Activated CD4-positive, CD25-positive, alpha-beta regulatory T cell treated with anti-CD3 and anti-CD28 coated beads, Interleukin-2, amount 50 U/mL, for 72 hours (primary cell): ENCODE measurements around the gene LRG1.
"Not testable (repeated sequence)": the region's sequence is repeated elsewhere in the genome, so short reads cannot be mapped to it uniquely, and the experiment has no call there.

Experiments used
- DNase-seq: peaks from one replicate; pipeline ENCODE4 v3.0.0; 2021

LRG1 gene

GRCh38 chr19:4550018-4550417, 10.2 kb upstream of the LRG1 start:
- no peak for DNase-seq

- DNase-seq: no peak
Measured at GRCh38 chr19:4548238-4548584, 8.4 kb upstream of the LRG1 start.

GRCh38 chr19:4547303-4548237, 7.7 kb upstream of the LRG1 start:
- DNase-seq: no peak

DNA sequence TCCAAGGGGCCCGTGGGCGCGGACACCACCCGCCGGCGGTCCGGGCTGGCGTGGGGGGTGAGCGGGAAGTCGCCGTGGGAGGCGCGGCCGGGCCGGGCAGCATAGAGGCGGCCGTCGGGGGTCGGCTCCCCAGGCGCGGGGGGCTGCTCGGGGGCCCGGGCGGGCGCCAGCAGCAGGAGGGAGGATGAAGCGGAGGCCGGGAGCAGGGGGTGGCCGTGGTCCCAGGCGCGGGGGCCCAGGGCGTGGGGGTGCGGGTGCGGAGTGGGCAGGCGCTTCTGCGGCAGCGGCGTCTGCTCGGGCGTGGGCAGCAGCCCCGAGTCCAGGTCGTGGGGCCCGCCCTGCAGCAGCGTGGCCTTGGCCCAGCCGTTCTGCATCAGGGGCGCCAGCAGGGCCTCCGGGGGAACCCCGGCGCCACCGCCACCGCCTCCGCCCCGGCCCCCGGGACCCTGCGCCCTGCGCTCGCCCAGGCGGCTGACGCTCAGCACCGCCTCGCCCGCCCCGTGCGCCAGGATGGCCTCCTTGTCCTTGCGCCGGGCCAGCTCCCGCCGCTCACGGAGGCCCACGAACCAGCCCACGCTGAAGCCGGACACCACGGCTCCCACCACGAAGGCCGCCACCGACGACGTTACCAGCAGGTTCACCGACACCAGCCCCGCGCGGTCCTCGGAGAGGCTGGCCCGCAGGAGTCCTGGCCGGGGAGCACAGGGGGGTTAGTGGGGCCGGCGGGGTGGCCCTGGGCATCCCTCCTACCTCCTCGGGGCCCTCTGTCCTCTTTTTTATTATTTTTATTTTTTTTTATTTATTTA, 4.2 kb upstream of the LRG1 start:
- no peak for DNase-seq

- no peak for DNase-seq
Measured at GRCh38 chr19:4542896-4543841, 3.3 kb upstream of the LRG1 start.

DNA sequence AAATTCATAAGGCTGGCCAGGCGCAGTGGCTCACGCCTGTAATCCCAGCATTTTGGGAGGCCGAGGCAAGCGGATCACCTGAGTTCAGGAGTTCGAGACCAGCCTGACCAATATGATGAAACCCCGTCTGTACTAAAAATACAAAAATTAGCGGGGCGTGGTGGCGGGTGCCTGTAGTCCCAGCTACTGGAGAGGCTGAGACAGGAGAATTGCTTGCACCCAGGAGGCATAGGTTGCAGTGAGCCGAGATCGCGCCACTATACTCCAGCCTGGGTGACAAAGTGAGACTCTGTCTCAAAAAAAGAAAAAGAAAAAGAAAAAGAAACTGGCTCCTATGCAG, 1.9 kb upstream of the LRG1 start:
- DNase-seq: not testable (repeated sequence)

DNA sequence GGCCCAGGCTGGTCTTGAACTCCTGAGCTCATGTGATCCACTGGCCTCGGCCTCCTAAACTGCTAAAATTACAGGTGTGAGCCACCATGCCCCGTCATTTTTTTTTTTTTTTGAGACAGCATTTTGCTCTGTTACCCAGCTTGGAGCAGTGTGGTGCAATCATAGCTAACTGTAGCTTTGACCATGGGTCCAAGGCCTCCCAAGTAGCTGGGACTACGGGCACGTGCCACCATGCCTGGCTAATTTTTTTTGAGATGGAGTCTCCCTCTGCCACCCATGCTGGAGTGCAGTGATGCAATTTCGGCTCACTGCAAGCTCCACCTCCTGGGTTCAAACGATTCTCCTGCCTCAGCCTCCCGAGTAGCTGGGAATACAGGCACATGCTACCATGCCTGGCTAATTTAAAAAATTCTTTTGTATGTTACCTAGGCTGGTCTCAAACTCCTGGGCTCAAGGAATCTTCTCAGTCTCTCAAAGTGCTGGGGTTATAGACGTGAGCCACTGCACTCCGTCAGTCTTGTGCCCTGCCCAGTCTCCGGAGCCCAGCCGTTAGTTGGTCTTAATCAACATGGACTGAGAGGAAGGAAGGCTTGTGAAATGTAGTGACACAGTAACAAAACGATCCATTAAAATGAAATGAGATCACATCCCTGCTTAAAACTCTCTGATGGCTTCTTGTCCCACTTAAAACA, 1.4 kb upstream of the LRG1 start:
- DNase-seq: no peak

- DNase-seq: no peak
Measured at GRCh38 chr19:4539169-4539692, 605 bp downstream of the LRG1 start.

- no peak for DNase-seq
Measured at GRCh38 chr19:4538601-4538954, 1.3 kb downstream of the LRG1 start.

DNA sequence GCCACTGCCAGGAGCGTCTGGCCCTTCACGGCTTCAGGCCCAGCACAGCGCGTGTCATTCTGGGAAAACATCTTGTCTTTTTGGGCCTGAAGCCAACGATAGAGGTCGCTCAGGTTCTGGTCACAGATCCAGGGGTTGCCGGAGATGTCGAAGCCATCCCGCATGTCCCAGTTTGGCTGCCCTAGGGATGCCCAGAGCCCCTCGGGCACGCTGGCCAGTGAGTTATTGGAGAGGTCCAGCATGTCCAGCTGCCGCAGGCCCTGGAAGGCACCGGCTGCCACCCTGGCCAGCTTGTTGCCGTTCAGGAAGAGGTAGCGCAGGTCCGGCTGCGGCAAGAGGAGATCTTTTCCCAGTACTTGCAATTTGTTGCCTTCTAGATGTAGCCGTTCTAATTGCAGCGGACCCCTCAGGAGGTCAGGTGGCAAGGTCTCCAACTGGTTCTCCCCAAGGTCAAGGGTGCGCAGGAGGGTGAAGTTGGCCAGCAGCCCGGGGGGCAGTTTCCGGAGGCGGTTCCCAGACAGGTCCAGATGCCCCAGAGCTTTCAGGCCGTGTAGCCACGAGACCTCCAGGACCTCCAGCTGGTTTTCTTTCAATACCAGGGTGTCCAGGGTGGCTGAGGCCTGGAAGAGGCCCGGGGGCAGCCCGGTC, 1.8 kb downstream of the LRG1 start:
- DNase-seq: no peak

- DNase-seq: no peak
Measured at GRCh38 chr19:4536798-4537197, 3.0 kb downstream of the LRG1 start.

DNA sequence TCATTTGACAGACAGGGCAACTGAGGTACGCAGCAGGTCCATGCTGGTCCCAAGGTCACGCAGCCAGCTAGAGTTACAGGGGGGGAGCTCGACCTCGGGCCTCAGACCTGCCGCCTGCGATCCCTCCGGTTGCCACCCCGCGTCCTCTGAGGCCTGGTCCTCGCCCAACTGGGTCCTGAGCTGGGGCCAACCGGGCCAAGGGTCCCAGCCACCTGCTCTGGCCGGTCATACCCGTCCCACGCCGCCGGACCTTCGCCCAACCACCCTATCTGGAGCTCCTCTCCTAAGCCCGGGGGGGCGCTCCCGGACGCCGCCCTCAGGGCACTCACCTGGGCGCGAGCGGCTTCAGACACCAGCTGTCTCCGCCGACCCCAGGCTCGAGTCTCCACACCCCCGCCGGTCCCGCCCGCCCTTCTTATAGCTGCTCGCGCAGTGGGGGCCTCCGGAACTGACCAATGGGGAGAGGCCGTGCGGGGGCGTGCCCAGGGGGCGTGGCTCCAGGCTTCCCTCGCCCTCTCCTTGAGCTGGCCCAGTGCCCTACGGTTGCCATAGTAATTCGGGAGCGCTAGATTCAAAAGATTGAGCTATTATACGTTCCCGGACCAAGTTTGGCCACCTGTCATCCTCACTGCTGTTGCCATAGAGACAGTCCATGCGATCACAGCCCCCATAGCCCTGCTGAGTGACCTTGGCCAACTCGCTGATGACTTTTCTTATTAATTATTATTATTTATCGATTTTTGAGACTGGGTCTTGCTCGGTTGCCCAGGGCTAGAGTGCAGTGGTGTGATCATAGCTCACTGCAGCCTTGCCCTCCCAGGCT, 4.8 kb downstream of the LRG1 start, which contains the start of gene PLIN5:
Gene PLIN5, minus strand, starts transcription at position 389 of the 823 bp plus-strand sequence. CDS start 1,150 bp downstream, outside the sequence.
- DNase-seq: peak; percentile 52

DNA sequence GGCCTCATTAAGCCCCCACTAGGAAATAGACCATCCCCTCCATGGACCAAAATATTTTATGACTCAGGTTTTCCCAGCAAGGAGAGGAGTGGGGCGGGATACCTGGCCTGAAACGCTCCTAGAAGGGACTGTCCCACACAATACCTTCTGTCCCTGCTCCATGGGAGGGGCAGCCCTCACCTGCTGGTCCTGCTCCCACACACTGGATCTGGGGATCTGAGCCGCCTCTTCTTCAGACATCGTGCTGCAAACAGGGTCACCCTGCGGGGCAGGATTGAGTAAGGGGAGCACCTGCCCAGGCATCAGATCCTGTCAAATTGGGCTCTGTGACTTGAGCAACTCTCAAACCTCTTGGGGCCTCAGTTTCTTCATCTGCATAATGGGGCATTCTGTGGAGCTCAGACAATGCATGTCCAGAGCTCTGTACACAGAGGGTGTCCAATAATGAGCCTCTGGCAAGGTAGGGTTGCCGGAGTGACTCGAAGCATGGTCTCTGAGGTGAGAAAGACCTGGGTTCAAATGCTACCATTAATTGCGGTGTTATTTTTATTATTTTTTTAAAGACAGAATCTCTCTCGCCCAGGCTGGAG, 5.9 kb downstream of the LRG1 start:
- DNase-seq: no peak

DNA sequence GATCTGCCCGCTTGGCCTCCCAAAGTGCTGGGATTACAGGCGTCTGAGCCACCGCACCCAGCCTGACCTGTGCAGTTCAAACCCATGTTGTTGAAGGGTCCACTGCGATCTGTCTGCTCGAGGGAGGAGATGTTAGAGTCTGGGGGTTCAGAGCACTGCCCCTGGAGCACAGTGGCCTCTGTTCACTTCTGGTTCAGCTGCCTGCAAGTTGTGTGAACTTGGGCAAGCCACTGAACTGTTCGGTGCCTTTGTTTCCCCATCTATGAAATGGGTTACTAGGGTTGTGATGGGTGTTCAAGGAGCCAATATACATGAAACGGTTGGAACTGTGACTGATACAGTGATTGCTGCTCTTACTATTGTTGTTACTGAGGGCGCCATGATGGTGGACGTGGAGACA, 6.5 kb downstream of the LRG1 start:
- DNase-seq: no peak

DNA sequence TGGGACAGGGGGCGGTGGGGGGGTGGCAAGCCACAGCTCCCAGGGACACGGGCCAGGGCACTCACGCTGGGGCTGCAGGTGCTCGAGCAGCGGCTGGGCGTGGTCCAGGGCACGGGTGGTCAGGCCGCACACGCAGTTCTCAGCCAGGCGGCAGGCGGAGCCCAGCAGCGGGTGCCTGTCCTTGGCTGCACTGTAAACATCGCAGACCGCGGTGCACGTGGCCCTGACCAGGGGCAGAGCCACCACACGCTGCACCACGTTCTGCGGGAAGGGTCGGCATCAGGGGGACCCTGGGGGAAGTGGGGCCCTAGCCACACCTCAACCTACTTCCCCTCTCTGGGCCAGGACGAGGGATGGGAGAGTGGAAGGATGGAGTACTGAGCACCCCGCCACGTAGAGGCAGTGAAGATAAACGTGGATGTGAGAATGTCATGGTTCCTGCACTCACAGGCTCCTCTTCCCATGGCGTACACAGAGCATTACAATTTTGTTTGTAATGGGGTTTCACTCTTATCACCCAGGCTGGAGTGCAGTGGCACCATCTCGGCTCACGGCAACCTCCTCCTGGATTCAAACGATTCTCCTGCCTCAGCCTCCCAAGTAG, 8.2 kb downstream of the LRG1 start:
- DNase-seq: no peak

GRCh38 chr19:4529924-4530522, 9.8 kb downstream of the LRG1 start:
- DNase-seq: no peak

- DNase-seq: no peak
Measured at GRCh38 chr19:4528843-4529242, 11.0 kb downstream of the LRG1 start.

GRCh38 chr19:4527377-4527776, 12.5 kb downstream of the LRG1 start:
- not testable (repeated sequence) for DNase-seq

DNA sequence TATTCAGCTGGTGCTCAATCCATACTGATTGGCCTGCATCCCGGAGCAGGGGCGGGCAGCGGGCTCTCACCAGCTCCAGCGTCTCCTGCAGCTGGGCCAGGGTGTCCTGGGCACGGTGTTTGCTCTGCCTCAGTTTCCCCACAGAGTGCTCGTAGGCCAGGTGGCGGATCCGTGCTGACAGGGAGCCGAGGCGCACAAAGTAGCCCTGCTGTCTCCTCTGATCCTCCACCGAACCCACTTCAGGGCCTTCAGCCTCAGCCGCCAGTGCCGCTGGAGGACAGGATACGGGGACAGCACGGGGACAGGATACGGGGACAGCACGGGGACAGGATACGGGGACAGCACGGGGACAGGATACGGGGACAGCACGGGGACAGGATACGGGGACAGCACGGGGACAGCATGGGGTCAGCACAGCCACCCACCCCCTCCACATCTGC, 14.3 kb downstream of the LRG1 start:
- DNase-seq: no peak
